ELR (cell line): ENCODE data around the gene DNAJC15.
A peak's percentile ranks its signal among the peaks of the same experiment; 100 is the strongest.
"Not testable (repeated sequence)": the region's sequence is repeated elsewhere in the genome, so short reads cannot be mapped to it uniquely, and the experiment has no call there.

Experiments
- DNase-seq: peaks from one replicate; pipeline ENCODE4 v3.0.0-alpha.2; 2015; ENCODE audit warnings: low read depth

Gene DNAJC15

GRCh38 chr13:43005460-43006236 lies 17.7 kb upstream of the DNAJC15 start:
- DNase-seq, result peak; percentile 54

GRCh38 chr13:43006893-43007631 lies 16.3 kb upstream of the DNAJC15 start:
- peak; percentile 65 for DNase-seq

- no peak for DNase-seq
Observed at GRCh38 chr13:43008596-43008995, 14.8 kb upstream of the DNAJC15 start.

GRCh38 chr13:43009506-43009905 lies 13.9 kb upstream of the DNAJC15 start:
- peak; percentile 51 for DNase-seq

DNA sequence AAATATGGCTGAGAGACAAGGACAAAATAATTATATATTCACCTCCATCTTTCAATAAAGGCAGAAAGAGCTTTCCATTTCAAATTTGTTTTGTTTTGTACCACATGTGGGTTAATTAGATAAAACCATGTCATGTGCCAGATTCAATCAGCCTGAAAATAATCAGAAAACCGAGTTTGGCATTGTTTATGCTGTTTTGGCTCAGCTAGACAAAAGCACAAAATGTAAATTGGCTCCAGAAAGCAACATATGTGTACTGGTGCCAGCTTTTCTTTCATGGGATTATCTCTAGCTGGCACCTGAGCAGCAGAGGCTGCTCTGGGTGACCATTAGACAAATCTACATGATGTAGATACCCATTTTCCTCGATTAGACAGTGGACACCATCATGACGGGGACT lies 9.2 kb upstream of the DNAJC15 start:
- DNase-seq, result no peak

- no peak for DNase-seq
Observed at GRCh38 chr13:43016226-43016625, 7.2 kb upstream of the DNAJC15 start.

GRCh38 chr13:43019811-43020210 lies 3.6 kb upstream of the DNAJC15 start:
- no peak for DNase-seq

- DNase-seq, result no peak
Observed at GRCh38 chr13:43020794-43021193, 2.6 kb upstream of the DNAJC15 start.

GRCh38 chr13:43021926-43022670 lies 1.3 kb upstream of the DNAJC15 start:
- DNase-seq, result no peak

DNA sequence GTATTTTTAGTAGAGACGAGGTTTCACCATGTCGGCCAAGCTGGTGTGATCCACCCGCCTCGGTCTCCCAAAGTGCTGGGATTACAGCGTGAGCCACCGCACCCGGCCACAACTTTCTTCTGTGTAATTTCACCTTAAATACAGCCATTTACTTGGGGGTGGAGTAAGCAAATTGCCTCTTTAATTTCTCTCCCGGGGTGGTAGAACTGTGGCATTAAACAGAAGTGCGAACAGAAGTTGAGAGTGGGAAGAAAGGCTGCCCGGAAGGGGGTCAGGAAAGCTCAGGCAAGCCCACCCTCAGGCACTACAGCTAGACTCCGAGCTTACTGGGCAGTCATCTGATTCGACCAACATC lies 475 bp upstream of the DNAJC15 start:
- no peak for DNase-seq

DNA sequence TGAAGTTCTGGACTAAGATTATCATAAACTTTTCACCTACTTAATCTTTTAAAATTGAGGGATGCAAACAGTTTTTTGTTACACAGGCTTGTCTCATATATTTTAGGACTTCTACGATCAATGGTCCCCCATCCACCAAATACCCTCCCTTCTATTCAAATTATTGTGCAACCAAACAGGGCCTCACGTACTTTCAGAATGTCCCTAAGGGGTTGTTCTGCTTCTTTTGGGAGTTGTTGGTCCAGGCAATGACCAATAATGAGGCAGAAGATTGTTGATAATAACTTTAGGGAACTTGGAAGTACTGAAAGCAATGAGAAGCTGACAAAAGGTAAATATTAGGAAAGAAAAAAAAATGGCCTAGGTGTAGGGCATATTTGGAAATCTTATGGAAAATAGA lies 2.9 kb downstream of the DNAJC15 start:
- DNase-seq, result no peak

- DNase-seq, result no peak
Observed at GRCh38 chr13:43030548-43030947, 7.2 kb downstream of the DNAJC15 start.

DNA sequence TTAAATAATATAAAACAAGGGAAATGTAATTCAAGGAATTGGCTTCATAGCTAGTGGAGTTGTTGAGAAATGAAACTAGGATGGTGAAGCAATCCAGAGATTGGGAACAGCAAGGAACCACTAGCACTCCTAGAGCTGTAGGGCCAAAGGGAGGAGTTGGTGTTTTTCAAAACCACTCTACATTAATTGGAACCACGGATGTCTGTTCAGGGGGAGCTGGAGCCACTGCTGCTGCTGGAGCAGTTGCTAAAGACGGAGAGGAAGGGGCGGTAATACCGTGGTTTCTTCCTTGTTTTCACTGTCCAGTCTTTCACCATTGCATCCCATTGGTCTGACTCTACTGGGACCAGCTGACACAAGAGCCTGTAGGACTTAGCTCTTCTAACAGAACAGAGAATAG lies 8.5 kb downstream of the DNAJC15 start:
- DNase-seq, result no peak

- DNase-seq, result no peak
Observed at GRCh38 chr13:43033038-43033437, 9.7 kb downstream of the DNAJC15 start.

DNA sequence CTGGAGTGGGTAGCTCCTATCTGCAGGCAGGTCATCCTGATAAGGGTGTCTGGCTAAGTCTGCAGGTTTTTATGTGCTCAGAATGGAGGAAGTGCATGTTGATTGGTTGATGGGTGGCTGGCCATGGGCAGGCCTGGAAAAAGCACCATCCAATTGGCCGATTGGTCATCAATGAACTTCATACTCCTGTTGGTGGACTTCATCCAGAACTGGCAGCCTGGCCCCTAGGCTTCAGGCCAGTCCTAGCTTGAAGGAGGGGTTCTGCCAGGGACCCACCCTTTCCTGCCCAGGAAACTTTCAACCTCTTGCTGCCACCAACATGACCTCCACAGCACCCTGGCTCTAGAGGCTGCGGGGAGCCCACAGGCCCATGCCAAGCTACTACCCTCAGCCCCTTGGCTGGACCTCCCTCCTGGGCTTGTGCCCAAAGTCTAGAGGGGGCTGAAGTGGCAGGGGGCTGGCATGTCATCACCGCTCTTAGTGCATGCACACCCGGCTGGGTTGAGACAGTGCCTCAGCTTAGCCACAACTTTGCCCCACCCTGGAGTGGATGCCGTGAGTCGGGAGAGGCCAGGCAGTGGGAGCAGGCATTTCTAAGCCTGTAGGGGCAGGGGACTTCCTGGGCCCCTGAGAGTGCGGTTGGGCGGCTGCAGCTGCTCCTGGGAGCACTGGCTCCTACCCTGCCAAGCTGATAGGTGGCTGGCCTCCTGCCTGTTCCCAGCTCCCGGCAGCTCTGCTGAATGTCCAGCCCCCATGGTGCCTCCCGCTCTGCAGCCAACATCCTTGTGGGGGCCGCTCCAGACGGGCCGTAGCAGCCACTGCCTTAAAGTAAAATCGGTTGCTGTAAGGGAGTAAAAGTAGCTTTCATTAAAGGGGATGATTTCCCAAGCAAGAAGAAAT lies 13.2 kb downstream of the DNAJC15 start:
- DNase-seq, result no peak

DNA sequence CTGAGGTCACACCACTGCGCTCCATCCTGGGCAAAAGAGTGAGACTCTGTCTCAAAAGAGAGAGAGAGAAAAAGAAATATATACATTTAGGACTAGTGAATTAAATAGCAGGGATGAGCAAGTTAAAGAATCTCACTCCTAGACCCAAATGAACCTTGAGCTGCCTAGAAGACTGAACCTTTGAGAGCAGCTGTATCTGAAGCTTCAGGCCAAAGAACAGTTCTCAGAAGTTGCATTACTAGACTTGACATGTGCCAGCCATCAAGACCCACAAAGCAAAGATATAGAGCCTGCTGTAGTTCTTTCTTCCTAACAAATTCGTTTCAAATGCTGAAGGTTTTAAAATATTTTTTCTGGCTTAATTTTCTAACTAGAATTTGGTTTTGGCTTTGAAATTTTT lies 16.6 kb downstream of the DNAJC15 start:
- no peak for DNase-seq

DNA sequence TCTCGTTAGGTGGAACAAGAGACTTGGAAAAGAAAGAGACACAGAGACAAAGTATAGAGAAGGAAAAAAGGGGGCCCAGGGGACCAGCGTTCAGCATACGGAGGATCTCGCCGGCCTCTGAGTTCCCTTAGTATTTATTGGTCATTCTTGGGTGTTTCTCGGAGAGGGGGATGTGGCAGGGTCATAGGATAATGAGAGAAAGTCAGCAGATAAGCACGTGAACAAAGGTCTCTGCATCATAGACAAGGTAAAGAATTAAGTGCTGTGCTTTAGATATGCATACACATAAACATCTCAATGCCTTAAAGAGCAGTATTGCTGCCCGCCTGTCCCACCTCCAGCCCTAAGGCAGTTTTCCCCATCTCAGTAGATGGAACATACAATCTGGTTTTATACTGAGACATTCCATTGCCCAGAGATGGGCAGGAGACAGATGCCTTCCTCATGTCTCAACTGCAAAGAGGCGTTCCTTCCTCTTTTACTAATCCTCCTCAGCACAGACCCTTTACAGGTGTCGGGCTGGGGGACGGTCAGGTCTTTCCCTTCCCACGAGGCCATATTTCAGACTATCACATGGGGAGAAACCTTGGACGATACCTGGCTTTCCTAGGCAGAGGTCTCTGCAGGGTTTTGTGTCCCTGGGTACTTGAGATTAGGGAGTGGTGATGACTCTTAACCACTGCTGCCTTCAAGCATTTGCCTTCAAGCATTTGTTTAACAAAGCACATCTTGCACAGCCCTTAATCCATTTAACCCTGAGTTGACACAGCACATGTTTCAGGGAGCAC lies 17.4 kb downstream of the DNAJC15 start:
- DNase-seq, result not testable (repeated sequence)

GRCh38 chr13:43041369-43041921 lies 18.1 kb downstream of the DNAJC15 start:
- no peak for DNase-seq

DNA sequence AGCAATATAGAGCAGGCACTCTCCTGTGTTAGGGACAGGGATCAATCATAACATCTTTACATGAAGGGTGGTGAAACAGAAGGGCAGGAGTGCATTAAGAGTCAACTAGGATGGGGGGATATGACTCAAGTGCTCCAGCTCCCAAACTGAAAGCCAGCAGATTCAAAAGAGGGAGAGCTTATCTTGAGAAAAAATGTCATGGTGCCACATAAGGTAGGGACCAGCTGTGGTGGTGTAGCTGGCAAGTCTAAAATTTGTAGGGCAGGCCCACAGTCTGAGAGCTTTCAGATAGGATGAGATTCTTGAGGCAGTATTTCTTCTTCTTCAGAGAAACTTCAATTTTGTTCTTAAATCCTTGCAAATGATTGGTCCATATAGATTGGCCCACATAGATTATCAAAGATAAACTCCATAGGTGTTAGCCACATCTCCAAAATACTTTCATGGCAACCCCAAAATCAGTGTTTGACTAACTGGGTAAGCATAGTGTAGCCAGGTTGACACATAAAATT lies 19.1 kb downstream of the DNAJC15 start:
- DNase-seq, result no peak

DNA sequence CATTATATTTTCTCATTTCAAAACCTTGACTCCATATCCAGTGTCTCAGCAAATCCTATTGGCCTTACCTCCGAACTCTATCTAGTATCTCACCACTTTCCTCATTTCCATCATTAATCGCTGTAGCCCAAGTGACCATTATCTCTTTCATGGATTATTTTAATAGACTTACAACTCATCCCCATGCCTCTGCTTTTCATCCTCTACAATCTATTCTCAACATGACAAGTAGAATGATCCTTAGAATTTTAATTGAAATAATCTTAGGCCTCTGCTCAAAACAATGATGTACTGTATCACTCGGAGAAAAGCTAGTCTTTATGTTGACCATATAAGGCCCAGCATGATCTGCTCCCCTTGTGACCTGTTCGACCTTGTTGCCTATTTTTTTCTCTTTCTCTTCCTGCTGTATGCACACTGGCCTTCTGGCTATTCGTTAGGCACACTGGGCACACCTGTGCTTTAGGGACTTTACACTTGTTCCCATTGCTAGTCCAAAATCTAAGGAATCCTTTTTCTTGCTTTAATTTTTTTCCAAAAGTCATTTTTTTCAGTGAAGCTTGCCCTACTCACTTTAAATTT lies 21.4 kb downstream of the DNAJC15 start:
- no peak for DNase-seq
